Measurements from ENCODE around the gene UBE2J2.

UBE2J2 gene

DNA sequence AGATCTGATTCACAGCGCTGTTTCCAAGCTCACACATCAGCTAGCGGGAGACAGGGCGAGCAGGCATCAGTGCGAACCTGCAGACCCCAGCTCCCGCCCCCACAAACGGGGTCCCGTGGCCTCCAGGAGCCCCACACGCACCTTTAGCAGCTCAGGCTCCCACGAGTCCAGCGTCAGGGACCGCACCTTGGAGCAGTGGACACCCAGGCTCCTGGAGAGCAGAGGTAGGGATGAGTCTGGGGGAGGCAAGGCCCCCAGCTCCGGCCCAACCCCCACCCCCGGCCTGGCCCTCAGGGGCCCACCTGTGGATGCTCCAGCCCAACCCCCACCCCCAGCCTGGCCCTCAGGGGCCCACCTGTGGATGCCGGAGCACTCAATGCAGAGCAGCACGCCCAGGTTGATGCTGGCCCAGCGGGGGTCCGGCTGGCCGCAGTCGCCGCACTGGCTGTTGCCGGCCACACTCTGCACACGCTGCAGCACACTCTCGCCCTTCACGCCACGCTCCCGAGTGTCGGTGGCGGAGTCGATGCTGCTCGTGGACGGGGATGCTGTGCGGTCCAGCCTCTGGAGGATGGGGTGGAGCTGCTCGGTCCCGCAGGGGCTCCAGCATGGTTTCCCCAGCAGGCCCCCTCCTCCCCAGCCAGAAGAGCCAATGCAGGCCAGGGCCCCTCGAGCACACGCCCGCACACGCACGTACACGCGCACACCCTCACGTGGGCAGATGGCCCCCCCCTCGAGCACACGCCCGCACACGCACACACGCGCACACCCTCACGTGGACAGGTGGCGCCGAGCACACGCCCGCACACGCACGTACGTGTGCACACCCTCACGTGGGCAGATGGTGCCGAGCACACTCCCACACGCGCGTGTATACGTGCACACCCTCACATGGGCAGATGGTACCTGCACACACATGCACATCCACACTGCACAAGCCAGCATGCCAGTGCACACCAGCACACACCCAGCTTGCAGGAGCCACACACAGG lies 22.7 kb upstream of the UBE2J2 start:
- DNase-seq (ENCODE audit: low read depth in 2 of 2): no peak

DNA sequence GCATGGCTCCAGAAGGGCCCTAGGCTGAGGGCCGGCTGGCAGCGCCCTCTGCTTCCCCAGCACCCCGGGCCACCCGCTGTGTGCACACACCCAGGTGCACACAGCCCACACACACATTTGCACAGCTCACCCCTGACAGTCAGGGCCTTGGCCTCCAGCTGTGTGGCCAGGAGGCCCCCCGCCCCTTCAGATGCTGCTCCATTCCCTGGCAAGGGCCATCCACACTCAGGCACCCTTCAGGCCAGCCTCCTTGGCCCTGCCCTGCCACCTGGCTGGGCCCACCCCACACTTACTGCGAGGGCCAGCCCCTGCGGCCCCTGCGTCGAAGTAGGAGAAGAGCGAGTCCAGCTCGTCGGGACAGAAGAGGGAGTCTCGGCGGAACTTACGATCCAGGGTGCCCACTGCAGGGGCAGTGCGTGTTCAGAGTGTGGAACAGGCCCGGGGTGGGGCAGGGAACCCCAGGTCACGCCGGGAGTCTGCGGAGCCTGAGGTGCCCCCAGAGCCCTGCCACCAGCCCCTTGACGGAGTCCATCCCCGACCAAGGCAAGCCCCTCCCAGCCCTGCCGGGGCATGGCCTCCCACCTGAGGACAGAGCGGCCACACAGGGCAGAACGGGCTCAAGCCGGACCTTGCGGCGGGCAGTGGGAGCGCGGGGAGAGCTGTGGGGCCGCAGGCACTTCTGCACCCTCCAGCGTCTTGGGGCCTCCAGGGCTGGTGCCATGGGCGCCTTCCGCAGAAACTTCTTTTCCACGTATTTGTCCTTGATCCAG lies 21.7 kb upstream of the UBE2J2 start:
- DNase-seq (ENCODE audit: low read depth in 2 of 2): no peak

DNA sequence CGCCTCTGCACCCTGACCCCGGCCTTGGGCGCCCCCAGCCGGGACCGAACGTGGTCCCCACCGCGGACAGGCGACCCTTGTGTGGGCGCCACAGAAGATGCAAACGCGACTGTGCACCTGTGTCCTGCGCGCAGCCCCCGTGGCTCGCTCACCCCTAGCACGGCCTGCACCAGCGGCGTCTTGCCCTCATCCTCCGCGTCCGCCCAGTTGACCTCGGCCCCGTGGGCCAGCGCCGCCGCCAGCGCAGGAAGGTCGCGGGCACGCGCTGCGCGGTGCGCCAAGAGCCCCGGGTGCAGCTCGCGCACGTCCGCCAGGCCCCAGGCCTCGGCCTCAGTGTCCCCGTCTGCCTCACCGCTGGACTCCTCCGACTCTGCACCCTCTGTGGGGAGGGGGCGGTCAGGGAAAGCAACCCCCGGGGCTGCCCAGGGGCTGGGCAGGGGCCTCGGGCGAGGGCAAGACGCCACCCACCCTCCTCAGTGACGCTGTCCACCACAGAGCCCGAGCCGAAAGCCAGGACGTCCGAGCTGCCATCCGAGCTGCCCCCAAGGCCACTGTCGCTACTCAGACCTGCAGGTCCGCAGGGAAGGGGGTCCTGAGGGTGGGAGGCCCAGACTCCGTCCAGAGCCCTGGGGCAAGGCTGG lies 20.7 kb upstream of the UBE2J2 start:
- DNase-seq (ENCODE audit: low read depth in 2 of 2): no peak

DNA sequence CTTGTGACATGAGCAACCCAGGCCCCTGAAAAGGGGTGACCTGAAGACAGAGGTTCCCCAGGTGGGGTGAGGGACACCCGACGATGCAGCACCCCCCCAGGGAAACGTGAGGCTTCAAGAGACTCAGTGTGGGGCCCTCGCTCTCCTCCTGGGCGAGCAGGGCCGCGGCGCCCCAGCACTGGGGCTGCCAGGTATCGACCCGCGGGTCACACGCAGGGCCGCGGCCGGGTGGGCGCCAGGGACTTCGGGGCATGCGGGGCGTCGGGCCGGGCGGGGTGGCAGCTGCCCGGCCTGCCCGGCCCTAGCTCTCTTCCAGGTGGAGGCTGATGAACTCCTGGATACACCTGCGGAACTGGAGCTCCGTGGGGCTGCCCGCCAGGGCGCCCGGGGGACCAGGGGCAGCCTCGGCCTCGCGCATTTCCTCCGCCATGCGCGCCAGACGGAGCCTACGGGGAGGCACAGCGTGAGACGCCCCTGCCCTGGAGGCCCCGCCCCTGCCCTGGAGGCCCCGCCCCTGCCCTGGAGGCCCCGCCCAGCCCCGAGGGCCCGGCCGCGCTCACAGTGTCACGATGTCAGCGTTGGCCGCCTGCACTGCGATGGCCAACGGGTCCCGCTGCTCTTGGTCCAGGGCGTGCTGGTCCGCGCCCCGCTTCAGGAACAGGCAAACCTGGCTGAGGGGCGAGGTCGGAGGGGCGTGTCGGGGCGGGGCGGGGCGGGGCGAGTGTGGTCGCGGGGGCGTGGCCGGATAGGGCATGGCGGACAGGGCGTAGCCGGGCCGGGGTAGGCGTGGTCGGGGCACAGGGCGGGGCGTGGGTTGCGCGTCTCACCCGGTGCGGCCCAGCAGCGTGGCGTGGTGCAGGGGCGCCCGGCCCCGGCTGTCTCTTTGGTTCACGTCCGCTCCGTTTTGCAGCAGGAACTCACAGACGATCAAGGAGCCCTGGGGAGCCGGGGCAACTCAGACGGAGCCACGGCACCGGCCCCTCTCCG lies 19.9 kb upstream of the UBE2J2 start:
- no peak for DNase-seq (ENCODE audit: low read depth in 2 of 2)

DNA sequence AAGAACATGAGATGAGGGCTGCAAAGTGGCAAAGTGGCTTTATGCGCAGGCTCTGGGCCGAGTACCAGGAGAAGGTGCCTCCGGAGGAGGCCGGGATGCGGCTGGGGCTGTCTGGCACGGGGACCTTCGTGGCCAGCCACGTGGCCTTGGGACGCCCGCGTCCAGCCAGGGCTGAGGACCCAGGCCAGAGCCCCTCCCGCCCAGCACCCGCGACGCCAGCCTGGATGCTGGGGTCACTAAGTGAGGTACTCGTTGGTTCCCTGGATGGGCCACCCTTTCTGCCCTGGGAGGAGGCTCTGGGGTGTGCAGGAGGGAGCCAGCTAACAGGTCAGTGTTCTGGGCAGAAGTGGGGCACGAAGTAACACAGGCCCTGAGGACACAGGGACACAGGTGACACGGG lies 19.2 kb upstream of the UBE2J2 start:
- no peak for DNase-seq (ENCODE audit: low read depth in 2 of 2)

DNA sequence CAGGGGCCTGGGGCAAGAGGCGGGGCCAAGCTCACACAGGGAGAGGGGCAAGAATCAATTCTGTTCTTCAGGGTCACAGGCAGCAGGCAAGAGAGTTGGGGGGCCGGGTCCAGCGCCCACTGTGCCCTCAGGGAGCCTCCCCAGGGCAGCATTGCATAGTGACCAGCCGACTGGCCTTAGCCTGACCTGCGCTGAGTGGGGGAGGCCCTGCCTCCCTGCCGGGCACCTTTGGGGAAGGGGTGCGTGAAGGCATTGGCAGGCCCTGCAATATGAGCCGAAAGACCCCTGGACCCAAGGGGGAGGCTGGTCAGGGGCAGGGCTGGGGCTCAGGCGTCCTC lies 18.8 kb upstream of the UBE2J2 start:
- no peak for DNase-seq (ENCODE audit: low read depth in 2 of 2)

DNA sequence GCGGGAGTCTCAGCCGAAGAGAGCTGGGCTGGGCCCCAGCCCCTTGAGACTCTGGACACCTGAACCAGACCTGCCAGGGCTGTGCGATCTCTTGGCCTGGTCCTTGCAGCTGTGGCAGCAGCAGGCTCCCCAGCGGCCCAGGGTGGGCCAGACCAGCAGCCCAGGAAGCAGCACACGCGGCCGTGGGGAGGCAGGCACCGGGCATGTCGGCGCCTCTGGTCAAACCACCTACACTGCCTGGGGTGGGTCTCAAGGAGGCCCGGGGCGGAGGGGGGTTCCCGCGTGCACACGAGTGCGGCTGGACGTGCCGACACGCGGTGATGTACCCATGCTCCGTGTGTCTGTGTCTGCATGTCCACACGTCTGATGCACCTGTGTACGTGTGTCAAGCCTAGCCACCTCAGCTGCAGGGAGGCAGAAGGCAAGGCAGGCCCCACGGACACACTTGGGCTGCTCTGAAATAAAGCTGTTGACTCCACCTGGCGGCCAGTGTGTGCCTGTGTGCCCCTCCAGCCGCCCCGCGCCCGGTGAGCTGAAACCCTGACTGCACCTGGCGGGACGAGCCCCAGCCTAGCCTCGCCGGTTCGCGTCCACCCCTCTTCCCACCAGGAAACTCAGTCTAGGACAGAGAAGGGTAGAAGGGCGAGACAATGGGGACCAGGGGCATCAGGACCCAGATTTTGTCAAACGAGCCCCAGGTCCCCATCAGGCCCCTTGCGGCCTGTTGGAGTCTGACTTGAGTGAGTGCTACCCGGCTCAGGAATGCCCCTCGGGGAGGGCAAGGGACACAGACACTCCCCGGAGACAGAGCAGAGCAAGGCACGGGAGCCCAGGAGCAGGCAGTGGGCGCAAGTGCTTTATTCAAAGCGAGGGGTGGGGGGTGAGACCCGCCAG lies 18.1 kb upstream of the UBE2J2 start:
- peak; percentile 62 to 66 for DNase-seq (ENCODE audit: low read depth in 2 of 2)

DNA sequence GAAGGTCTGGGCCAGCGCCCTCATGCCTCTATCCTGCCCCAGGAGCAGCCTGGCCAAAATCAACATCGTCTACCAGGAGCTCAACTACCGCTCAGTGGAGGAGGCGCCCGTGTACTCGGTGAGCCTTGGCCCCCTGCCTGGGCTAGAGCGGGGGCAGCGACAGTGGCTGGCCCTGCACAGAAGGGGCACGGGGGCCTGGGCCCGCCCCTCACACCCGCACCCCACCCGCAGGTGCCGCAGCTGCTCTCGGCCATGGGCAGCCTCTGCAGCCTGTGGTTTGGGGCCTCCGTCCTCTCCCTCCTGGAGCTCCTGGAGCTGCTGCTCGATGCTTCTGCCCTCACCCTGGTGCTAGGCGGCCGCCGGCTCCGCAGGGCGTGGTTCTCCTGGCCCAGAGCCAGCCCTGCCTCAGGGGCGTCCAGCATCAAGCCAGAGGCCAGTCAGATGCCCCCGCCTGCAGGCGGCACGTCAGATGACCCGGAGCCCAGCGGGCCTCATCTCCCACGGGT lies 17.4 kb upstream of the UBE2J2 start:
- no peak for DNase-seq (ENCODE audit: low read depth in 2 of 2)

DNA sequence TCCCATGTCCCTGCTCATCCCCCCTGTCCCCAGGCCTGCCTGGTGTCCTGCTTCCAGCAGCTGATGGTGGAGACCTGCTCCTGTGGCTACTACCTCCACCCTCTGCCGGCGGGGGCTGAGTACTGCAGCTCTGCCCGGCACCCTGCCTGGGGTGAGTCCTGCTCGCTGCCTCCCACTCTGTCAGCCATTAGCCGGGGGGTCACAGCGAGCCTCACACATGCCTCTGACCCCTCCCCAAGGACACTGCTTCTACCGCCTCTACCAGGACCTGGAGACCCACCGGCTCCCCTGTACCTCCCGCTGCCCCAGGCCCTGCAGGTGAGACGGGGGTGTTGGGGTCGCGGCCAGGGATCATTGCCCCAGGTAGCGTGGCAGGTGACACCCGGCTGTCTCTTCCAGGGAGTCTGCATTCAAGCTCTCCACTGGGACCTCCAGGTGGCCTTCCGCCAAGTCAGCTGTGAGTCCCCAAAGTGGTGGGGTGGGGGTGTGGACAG lies 16.6 kb upstream of the UBE2J2 start:
- DNase-seq (ENCODE audit: low read depth in 2 of 2): peak; percentile 46 to 66

DNA sequence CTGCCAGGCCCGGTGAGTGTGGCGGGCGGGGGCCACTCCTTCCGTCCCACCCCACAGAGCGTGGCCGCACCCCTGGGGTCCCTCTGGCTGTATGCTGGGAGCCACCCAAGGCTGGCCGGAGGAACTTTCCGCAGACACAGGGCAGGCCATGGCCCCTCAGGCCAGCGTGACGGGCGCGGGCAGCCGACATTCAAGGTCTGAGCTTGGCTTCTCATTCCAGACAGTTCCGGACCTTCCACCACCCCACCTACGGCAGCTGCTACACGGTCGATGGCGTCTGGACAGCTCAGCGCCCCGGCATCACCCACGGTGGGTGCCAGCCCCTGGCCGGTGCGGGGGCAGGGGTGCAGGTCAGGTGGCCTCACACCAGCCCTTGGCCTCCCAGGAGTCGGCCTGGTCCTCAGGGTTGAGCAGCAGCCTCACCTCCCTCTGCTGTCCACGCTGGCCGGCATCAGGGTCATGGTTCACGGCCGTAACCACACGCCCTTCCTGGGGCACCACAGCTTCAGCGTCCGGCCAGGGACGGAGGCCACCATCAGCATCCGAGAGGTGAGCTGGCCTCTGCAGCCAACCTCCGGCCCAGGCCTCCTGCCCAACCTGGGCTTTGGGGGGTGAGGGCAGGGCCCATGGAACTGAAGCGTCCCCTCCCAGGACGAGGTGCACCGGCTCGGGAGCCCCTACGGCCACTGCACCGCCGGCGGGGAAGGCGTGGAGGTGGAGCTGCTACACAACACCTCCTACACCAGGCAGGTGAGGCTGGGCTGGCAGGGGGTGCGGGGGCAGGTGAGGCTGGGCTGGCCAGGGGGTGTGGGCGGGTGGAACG lies 13.8 kb upstream of the UBE2J2 start:
- no peak for DNase-seq (ENCODE audit: low read depth in 2 of 2)

DNA sequence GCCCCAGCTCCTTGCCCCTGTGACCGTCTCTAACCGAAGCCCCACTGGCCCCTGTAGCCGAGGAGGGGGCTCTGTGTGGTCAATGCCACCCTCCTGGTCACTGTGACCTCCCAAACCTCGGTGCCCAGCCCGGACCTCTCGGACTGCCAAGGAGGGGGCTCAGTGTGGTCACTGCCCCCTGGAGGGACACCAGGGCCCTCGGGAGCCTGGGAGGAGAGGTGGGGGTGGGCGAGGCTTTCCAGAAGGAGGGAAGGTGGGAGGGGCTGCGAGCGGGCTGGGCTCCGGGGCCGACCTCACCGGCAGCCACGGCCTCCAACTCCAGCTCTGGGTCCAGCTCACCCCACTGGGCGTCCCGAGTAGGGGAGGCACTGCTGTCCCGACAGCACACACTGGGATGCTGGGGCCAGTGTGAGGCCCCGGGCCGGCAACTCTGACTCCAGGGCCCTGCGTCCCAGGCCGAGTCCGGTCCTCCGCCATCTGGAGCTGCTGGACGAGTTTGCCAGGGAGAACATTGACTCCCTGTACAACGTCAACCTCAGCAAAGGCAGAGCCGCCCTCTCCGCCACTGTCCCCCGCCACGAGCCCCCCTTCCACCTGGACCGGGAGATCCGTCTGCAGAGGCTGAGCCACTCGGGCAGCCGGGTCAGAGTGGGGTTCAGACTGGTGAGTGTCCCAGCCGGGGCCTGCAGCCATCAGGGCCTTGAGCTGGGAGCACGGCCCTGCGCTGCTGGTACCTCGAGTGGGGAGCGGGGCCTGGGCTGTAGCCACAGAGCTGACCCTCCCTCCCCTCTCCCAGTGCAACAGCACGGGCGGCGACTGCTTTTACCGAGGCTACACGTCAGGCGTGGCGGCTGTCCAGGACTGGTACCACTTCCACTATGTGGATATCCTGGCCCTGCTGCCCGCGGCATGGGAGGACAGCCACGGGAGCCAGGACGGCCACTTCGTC lies 12.9 kb upstream of the UBE2J2 start:
- no peak for DNase-seq (ENCODE audit: low read depth in 2 of 2)

DNA sequence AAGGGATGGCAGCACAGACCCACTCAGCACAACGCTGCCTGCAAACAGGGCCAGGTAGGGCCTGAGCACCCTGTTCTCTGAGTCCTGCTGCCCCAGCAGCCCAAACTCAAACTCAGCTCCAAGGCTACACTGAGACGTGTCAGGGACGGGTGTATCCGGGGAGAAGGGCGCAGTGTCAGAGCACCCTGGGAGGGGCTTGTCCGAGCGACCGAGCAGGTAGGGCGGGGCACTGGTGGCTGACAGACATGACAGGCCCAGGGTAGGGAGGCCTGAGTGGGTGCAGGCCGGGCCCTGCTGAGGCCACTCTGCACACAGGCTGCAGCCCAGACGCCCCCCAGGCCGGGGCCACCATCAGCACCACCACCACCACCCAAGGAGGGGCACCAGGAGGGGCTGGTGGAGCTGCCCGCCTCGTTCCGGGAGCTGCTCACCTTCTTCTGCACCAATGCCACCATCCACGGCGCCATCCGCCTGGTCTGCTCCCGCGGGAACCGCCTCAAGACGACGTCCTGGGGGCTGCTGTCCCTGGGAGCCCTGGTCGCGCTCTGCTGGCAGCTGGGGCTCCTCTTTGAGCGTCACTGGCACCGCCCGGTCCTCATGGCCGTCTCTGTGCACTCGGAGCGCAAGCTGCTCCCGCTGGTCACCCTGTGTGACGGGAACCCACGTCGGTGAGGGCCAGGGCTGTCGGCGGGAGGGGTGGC lies 12.1 kb upstream of the UBE2J2 start:
- DNase-seq (ENCODE audit: low read depth in 2 of 2): no peak

DNA sequence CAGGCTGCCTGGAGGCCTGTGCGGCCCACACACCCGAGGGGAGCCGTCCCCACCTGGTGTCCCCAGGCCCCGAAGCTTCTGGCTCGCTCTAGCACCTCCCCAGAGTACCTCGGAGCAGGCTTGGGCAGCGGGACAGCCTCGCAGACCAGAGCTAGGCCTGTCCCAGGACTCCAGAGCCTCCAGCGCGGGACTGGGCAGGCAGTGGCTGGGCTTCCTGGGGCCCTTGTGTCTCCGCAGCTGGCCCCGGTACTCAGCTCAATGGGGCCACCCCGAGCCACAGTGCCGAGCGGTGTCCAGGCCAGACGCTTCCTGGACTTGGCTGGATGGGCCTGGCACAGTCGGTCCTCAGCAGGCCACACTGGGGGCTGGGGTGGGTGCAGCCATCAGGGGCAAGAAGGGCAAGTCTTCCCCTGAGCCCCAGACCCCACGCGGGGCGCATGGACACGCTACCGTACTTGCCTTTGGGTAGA lies 11.5 kb upstream of the UBE2J2 start:
- no peak for DNase-seq (ENCODE audit: low read depth in 2 of 2)

DNA sequence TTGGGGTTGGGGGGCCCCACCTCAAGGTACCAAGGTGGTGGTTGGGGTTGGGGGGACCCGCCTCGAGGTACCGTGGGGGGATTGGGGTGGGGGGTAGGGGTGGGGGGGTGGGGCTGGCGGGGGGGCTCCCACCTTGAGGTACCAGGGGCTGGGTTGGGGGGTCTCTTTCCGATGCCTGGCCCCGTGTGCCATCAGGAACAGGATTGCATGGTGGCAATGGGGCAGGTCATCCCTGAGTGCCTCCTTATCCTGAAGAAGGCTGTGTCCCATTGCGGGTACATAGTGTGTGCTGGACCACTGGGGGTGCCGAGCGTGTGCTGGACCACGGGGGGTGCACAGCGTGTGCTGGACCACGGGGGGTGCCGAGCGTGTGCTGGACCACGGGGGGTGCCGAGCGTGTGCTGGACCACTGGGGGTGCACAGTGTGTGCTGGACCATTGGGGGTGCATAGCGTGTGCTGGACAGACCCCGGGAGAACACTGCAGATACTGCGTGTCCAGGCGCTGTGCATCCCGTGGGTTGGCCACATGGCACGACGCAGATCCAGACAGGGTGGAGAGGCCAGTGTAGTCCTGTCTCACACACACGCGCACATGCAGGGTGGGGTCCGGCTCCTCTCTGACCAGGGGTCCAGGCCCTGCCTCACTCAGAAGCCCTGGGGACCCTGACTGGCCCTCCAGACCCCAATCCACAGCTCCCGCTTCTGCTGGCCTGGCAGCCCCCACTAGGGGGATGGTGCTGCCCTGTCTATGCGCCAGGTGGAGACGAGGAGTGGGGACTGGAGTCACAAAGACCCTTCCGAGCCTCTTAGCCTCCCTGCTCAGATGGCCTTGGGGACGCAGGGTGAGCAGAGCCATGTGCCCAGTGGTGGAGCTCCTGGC lies 10.8 kb upstream of the UBE2J2 start:
- no peak for DNase-seq (ENCODE audit: low read depth in 2 of 2)

DNA sequence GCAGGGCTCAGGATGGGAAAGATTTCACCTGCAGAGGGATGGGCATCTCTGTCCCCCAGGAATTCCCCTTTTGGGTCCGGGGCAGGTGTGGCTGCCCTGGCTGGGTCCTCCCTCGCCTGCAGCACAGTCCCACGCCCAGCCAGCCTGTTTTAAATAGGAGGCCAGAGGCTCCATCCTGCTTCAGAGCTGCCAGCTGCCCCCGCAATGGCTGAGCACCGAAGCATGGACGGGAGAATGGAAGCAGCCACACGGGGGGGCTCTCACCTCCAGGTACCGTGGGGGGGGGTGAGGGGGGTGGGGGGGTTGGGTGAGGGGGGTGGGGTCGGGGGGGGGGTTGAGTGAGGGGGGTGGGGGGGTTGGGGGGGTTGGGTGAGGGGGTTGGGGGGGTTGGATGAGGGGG lies 10.2 kb upstream of the UBE2J2 start:
- no peak for DNase-seq (ENCODE audit: low read depth in 2 of 2)

DNA sequence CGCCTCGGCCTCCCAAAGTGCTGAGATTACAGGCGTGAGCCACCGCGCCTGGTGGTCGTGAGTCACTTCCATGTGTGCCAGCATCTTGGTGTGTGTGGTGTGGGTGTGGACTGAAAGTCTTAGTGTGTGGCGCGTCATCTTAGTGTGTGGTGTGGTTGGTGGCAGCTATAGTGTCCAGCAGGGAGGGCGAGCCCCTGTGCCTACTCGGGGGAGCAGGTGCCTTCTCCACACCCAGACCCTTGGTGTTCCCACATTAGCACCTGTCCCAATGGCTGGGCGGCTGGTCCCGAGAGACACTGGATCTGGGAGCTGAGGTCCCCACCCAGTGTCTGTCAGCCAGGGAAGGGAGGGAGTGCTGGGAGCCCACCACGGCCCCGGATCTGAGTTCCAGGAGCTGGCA lies 9.3 kb upstream of the UBE2J2 start:
- no peak for DNase-seq (ENCODE audit: low read depth in 2 of 2)
